Suprapubic skin (tissue), 4 donors: Measurements from ENCODE around the gene IRF2BPL. TPM values are rescaled to one million over a fixed set of nuclear protein-coding genes. Genes with fewer than 3 reads are reported as not detected.
A peak's percentile ranks its signal among the peaks of the same experiment; 100 is the strongest.

ENCODE experiments used
- DNase-seq, 2 donors: peaks; one replicate each; pipeline ENCODE4 v3.0.0-alpha.2; 2019; ENCODE audit warnings: low spot score in 2 of 2
- H3K27ac ChIP-seq: fragments of 200-600 bp; sonication (generic); one replicate; pipeline ENCODE4 v1.5.1; 2019
- H3K27me3 ChIP-seq: fragments of 200-600 bp; sonication (generic); one replicate; pipeline ENCODE4 v1.5.1; 2019
- H3K36me3 ChIP-seq: fragments of 200-600 bp; sonication (generic); one replicate; pipeline ENCODE4 v1.5.1; 2019
- H3K4me1 ChIP-seq: fragments of 200-600 bp; sonication (generic); one replicate; pipeline ENCODE4 v1.5.1; 2019
- H3K4me3 ChIP-seq: fragments of 200-600 bp; sonication (generic); one replicate; pipeline ENCODE4 v1.5.1; 2019; ENCODE audit warnings: mild to moderate bottlenecking
- H3K9me3 ChIP-seq: fragments of 200-600 bp; sonication (generic); one replicate; pipeline ENCODE4 v1.5.1; 2019
- CTCF ChIP-seq, 2 donors: fragments of 200-600 bp in 1 of 2; fragments of 450-650 bp in 1 of 2; sonication (generic) in 1 of 2; IDR thresholded peaks; one replicate each; pipeline ENCODE4 v1.5.1; 2016 to 2019; ENCODE audit warnings: antibody characterized with exemption in 2 of 2, mild to moderate bottlenecking in 1 of 2, moderate library complexity in 1 of 2
- EP300 ChIP-seq: sonication (generic); formaldehyde crosslinking; IDR thresholded peaks from one replicate; pipeline ENCODE4 v1.6.1; 2017; ENCODE audit warnings: antibody characterized with exemption
- POLR2A ChIP-seq, 2 donors: fragments of 450-650 bp; IDR thresholded peaks; one replicate each; pipeline ENCODE4 v1.6.1; 2017; ENCODE audit warnings: antibody characterized with exemption in 2 of 2, mild to moderate bottlenecking in 2 of 2, moderate library complexity in 2 of 2
- POLR2AphosphoS5 ChIP-seq, 3 donors: sonication (generic); formaldehyde crosslinking; IDR thresholded peaks; one replicate each; pipeline ENCODE4 v1.6.1; 2017; ENCODE audit warnings: antibody characterized with exemption in 3 of 3
- WGBS: methylation state at CpG from one replicate; pipeline ENCODE4 v1.1.5; 2018; 5-methylcytosine and 5-hydroxymethylcytosine counted together
- total RNA-seq, 4 donors: library from RNA; depleted of rRNA; stranded (reverse); fragments of >200 nt; gene quantifications; one replicate each; pipeline ENCODE4 v1.1.0, GENCODE V29; 2016

Gene IRF2BPL
- total RNA-seq, 4 donors from 2014 or later = 44.7 to 72.7 (median 65.6) TPM

DNA sequence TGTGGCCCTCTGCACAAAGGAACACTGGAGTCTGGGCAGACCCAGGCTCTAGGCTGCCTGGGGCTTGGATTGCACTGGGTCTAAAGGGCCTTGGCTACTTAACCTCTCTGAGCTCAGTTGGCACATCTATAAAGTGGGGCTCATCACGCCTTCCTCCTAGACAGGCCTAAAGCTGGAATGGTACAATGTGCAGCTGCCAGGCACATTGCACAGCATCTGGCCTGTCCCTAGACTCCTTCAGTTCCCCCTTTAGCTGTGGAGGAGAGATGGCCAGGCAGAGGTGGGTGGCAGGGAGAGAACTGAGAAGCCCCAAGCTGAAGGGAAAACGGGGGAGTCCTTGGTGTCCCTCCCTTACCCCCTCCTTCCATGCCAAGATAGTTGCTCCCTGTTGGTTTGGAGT, 10.8 kb downstream of the IRF2BPL start:
- Histone ChIP-seq H3K36me3 (no peaks in the 10 kb centered on the region), H3K9me3 (no peaks in the 10 kb centered on the region), H3K4me3 (no peak overlapping the region), H3K4me1 (peaks cover 30% of the 10 kb centered on the region), H3K27ac (no peak overlapping the region), H3K27me3 (no peaks in the 10 kb centered on the region)
- no peak for DNase-seq
- TF ChIP-seq CTCF (IDR thresholded peaks at IDR 0.05) = no peak
- no peak for TF ChIP-seq POLR2A (IDR thresholded peaks at IDR 0.05)
- TF ChIP-seq EP300 = no peak
- no peak for TF ChIP-seq POLR2AphosphoS5 (IDR thresholded peaks at IDR 0.05)
- 72% methylated on average over 2 of the region's 2 CpGs for WGBS

GRCh38 chr14:77014734-77015133, 13.8 kb downstream of the IRF2BPL start:
- TF ChIP-seq POLR2A (IDR thresholded peaks at IDR 0.05) = no peak
- TF ChIP-seq CTCF (IDR thresholded peaks at IDR 0.05) = no peak
- TF ChIP-seq POLR2AphosphoS5 (IDR thresholded peaks at IDR 0.05) = no peak
- TF ChIP-seq EP300 = no peak
- WGBS = 92% methylated on average over 7 of the region's 7 CpGs
- no peaks in the 10 kb centered on the region for H3K9me3 ChIP-seq
- no peaks in the 10 kb centered on the region for H3K27me3 ChIP-seq
- peaks cover 36% of the 10 kb centered on the region for H3K4me1 ChIP-seq
- no peak overlapping the region for H3K4me3 ChIP-seq
- peak overlapping the region; percentile 28 for H3K27ac ChIP-seq
- DNase-seq = no peak
- H3K36me3 ChIP-seq = no peaks in the 10 kb centered on the region

DNA sequence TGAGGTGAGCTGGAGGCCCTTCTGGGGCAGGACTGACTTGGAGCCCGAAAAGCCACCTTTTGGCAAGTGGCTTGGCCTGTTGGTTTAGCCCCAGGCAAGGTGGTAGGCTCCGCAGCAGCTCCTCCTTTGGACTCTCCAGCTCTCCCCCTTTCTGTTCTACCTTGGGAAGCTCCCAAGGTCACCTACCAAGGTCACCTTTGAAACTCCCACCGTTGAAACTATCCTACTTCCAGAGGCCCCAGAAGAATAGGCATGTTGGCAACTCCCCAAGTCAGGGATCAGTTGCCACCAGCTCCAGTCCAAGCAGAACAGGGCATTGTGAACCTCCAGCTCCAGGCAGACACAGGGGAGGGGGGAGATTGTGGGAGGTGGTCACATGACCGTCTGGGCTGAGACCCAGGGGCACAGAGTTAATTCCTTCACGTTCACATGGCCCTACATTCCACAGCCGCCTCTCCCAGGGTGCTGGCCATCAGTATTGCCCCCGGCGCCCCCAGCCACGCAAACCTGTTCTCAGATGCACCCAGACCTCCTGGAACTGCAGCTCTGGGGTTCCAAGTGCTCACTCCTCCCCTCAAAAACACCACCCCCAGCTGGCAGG, 14.4 kb downstream of the IRF2BPL start:
- no peaks in the 10 kb centered on the region for H3K9me3 ChIP-seq
- WGBS = 0% methylated on average over 1 of the region's 9 CpGs
- DNase-seq = no peak
- no peak for TF ChIP-seq CTCF (IDR thresholded peaks at IDR 0.05)
- TF ChIP-seq POLR2AphosphoS5 (IDR thresholded peaks at IDR 0.05) = no peak
- TF ChIP-seq POLR2A (IDR thresholded peaks at IDR 0.05) = no peak
- TF ChIP-seq EP300 = no peak
- H3K27me3 ChIP-seq = no peaks in the 10 kb centered on the region
- H3K4me3 ChIP-seq = no peak overlapping the region
- peaks cover 39% of the 10 kb centered on the region for H3K4me1 ChIP-seq
- H3K27ac ChIP-seq = peak overlapping the region; percentile 59
- H3K36me3 ChIP-seq = no peaks in the 10 kb centered on the region

GRCh38 chr14:77012193-77012765, 16.2 kb downstream of the IRF2BPL start:
- no peak overlapping the region for H3K27ac ChIP-seq
- DNase-seq = no peak
- H3K9me3 ChIP-seq = no peaks in the 10 kb centered on the region
- no peak overlapping the region for H3K4me3 ChIP-seq
- TF ChIP-seq POLR2AphosphoS5 (IDR thresholded peaks at IDR 0.05) (no peak), EP300 (no peak), POLR2A (IDR thresholded peaks at IDR 0.05) (no peak)
- H3K4me1 ChIP-seq = peaks cover 56% of the 10 kb centered on the region
- H3K36me3 ChIP-seq = no peaks in the 10 kb centered on the region
- no peaks in the 10 kb centered on the region for H3K27me3 ChIP-seq
- WGBS = 74% methylated on average over 13 of the region's 13 CpGs

- TF ChIP-seq POLR2AphosphoS5 (IDR thresholded peaks at IDR 0.05) = no peak
- Histone ChIP-seq H3K4me3 (no peak overlapping the region), H3K27ac (no peak overlapping the region), H3K4me1 (peaks cover 66% of the 10 kb centered on the region), H3K9me3 (no peaks in the 10 kb centered on the region), H3K36me3 (no peaks in the 10 kb centered on the region), H3K27me3 (no peaks in the 10 kb centered on the region)
- 72% methylated on average over 4 of the region's 4 CpGs for WGBS
- no peak for DNase-seq
Measured at GRCh38 chr14:77011245-77011644, 17.3 kb downstream of the IRF2BPL start.

- peaks cover 66% of the 10 kb centered on the region for H3K4me1 ChIP-seq
- no peak overlapping the region for H3K4me3 ChIP-seq
- H3K36me3 ChIP-seq = no peaks in the 10 kb centered on the region
- no peak for DNase-seq
- no peaks in the 10 kb centered on the region for H3K9me3 ChIP-seq
- no peaks in the 10 kb centered on the region for H3K27me3 ChIP-seq
- peak overlapping the region; percentile 88 for H3K27ac ChIP-seq
- TF ChIP-seq EP300 = no peak
- TF ChIP-seq POLR2AphosphoS5 (IDR thresholded peaks at IDR 0.05) = no peak
- TF ChIP-seq POLR2A (IDR thresholded peaks at IDR 0.05) = no peak
- no peak for TF ChIP-seq CTCF (IDR thresholded peaks at IDR 0.05)
- 100% methylated on average over 3 of the region's 3 CpGs for WGBS
Measured at GRCh38 chr14:77009014-77009413, 19.5 kb downstream of the IRF2BPL start.
